Osteocyte (in vitro differentiated cells): ENCODE results near the gene NFE2. TPM values are rescaled to one million over a fixed set of nuclear protein-coding genes. Genes with fewer than 3 reads are reported as not detected.

Source experiments
- DNase-seq: peaks from one replicate; pipeline ENCODE4 v3.0.0; 2021; ENCODE audit warnings: mixed read lengths; ENCODE audit not compliant: unreplicated experiment; ENCODE audit errors: extremely low spot score
- H3K27ac Mint-ChIP-seq: one replicate; pipeline ENCODE4 v1.8.0; 2021; ENCODE audit warnings: mild to moderate bottlenecking, mixed read lengths; ENCODE audit not compliant: unreplicated experiment
- H3K27me3 Mint-ChIP-seq: one replicate; pipeline ENCODE4 v1.8.0; 2021; ENCODE audit warnings: mixed read lengths; ENCODE audit not compliant: unreplicated experiment
- H3K36me3 Mint-ChIP-seq: one replicate; pipeline ENCODE4 v1.8.0; 2021; ENCODE audit warnings: mixed read lengths; ENCODE audit not compliant: unreplicated experiment
- H3K4me1 Mint-ChIP-seq: one replicate; pipeline ENCODE4 v1.8.0; 2021; ENCODE audit warnings: mixed read lengths; ENCODE audit not compliant: unreplicated experiment
- H3K4me3 Mint-ChIP-seq: one replicate; pipeline ENCODE4 v1.8.0; 2021; ENCODE audit warnings: mild to moderate bottlenecking, moderate library complexity, mixed read lengths; ENCODE audit not compliant: unreplicated experiment
- H3K9me3 Mint-ChIP-seq: one replicate; pipeline ENCODE4 v1.8.0; 2021; ENCODE audit warnings: mixed read lengths; ENCODE audit not compliant: unreplicated experiment
- CTCF ChIP-seq: fragments of 200-600 bp; sonication (generic); IDR thresholded peaks from 2 replicates; pipeline ENCODE4 v1.5.0; 2021; ENCODE audit warnings: antibody characterized with exemption, mild to moderate bottlenecking, moderate library complexity
- total RNA-seq: library from RNA; stranded (reverse); gene quantifications from 2 replicates; pipeline ENCODE4 v1.2.1, GENCODE V29; 2021

The NFE2 gene
- total RNA-seq, 1 donor from 2014 or later: 0.30 TPM

- peaks cover 52% of the 10 kb centered on the region for H3K4me1 Mint-ChIP-seq
- no peaks in the 10 kb centered on the region for H3K9me3 Mint-ChIP-seq
- DNase-seq: no peak
- no peak for TF ChIP-seq CTCF
- H3K27me3 Mint-ChIP-seq: no peaks in the 10 kb centered on the region
- no peak overlapping the region for H3K27ac Mint-ChIP-seq
- H3K36me3 Mint-ChIP-seq: peaks cover 31% of the 10 kb centered on the region
- H3K4me3 Mint-ChIP-seq: no peak overlapping the region
Measured at GRCh38 chr12:54279227-54279631, 21.6 kb downstream of the NFE2 start.

GRCh38 chr12:54277823-54278276 lies 23.0 kb downstream of the NFE2 start:
- Mint-ChIP-seq H3K4me3 (no peak overlapping the region), H3K4me1 (peaks cover 46% of the 10 kb centered on the region), H3K27me3 (no peaks in the 10 kb centered on the region), H3K36me3 (peaks cover 21% of the 10 kb centered on the region), H3K9me3 (no peaks in the 10 kb centered on the region), H3K27ac (no peak overlapping the region)
- DNase-seq: no peak
- TF ChIP-seq CTCF: no peak

GRCh38 chr12:54276368-54276767 lies 24.4 kb downstream of the NFE2 start:
- Mint-ChIP-seq H3K4me1 (peaks cover 31% of the 10 kb centered on the region), H3K4me3 (no peak overlapping the region), H3K27ac (peak overlapping the region; percentile 36), H3K36me3 (peaks cover 6% of the 10 kb centered on the region), H3K9me3 (no peaks in the 10 kb centered on the region), H3K27me3 (no peaks in the 10 kb centered on the region)
- no peak for DNase-seq
- TF ChIP-seq CTCF: no peak

GRCh38 chr12:54273981-54274380 lies 26.8 kb downstream of the NFE2 start:
- no peak for DNase-seq
- Mint-ChIP-seq H3K36me3 (peaks cover 4% of the 10 kb centered on the region), H3K27ac (peak overlapping the region; percentile 61), H3K27me3 (no peaks in the 10 kb centered on the region), H3K4me3 (no peak overlapping the region), H3K9me3 (no peaks in the 10 kb centered on the region), H3K4me1 (peaks cover 30% of the 10 kb centered on the region)
- no peak for TF ChIP-seq CTCF

- H3K9me3 Mint-ChIP-seq: no peaks in the 10 kb centered on the region
- peaks cover 4% of the 10 kb centered on the region for H3K36me3 Mint-ChIP-seq
- H3K4me1 Mint-ChIP-seq: peaks cover 16% of the 10 kb centered on the region
- no peaks in the 10 kb centered on the region for H3K27me3 Mint-ChIP-seq
- no peak overlapping the region for H3K27ac Mint-ChIP-seq
- TF ChIP-seq CTCF: no peak
- no peak overlapping the region for H3K4me3 Mint-ChIP-seq
- no peak for DNase-seq
Measured at GRCh38 chr12:54272214-54272613, 28.6 kb downstream of the NFE2 start.
